Liver (tissue), 3 donors: ENCODE results near the gene ABCA12.

ENCODE experiments used
- FOXA1 ChIP-seq: IDR thresholded peaks from 2 replicates; pipeline ENCODE4 v1.6.1; 2016; ENCODE audit warnings: antibody characterized with exemption
- GABPA ChIP-seq, 2 donors: IDR thresholded peaks in 1 of 2; conservative IDR thresholded peaks in 1 of 2; 2 replicates each; pipeline ENCODE4 v1.6.1; 2016; ENCODE audit warnings: antibody characterized with exemption in 2 of 2, mild to moderate bottlenecking in 1 of 2, moderate library complexity in 1 of 2
- HNF4A ChIP-seq, 2 donors: conservative IDR thresholded peaks; 2 replicates each; pipeline ENCODE4 v1.6.1; 2016; ENCODE audit warnings: antibody characterized with exemption in 2 of 2, mild to moderate bottlenecking in 2 of 2
- JUND ChIP-seq, 2 donors: IDR thresholded peaks; 2 replicates each; pipeline ENCODE4 v1.6.1; 2016; ENCODE audit warnings: antibody characterized with exemption in 2 of 2
- RAD21 ChIP-seq, 2 donors: IDR thresholded peaks; 2 replicates each; pipeline ENCODE4 v1.6.1; 2016; ENCODE audit warnings: antibody characterized with exemption in 2 of 2, mild to moderate bottlenecking in 2 of 2
- RXRA ChIP-seq, 2 donors: IDR thresholded peaks; 2 replicates each; pipeline ENCODE4 v1.6.1; 2017 to 2018; ENCODE audit warnings: antibody characterized with exemption in 2 of 2, mild to moderate bottlenecking in 1 of 2
- SP1 ChIP-seq: IDR thresholded peaks from 2 replicates; pipeline ENCODE4 v1.6.1; 2018; ENCODE audit warnings: antibody characterized with exemption, mild to moderate bottlenecking
- TAF1 ChIP-seq: conservative IDR thresholded peaks from 2 replicates; pipeline ENCODE4 v1.6.1; 2016; ENCODE audit warnings: antibody characterized with exemption, mild to moderate bottlenecking
- YY1 ChIP-seq: IDR thresholded peaks from 2 replicates; pipeline ENCODE4 v1.6.1; 2016; ENCODE audit warnings: antibody characterized with exemption, mild to moderate bottlenecking
- TF ChIP-seq, protein P1 (sequence below): fragments of 150-350 bp; IDR thresholded peaks from 2 replicates; pipeline ENCODE4 v1.5.1; 2017; ENCODE audit warnings: improper control_type of control experiment, low read depth, low read length; ENCODE audit not compliant: missing input control
- TF ChIP-seq, protein P2 (sequence below): IDR thresholded peaks from 2 replicates; pipeline ENCODE4 v1.6.1; 2016; ENCODE audit warnings: antibody characterized with exemption, mild to moderate bottlenecking
- TF ChIP-seq, protein P3 (sequence below): IDR thresholded peaks from 2 replicates; pipeline ENCODE4 v1.6.1; 2016; ENCODE audit warnings: antibody characterized with exemption
- TF ChIP-seq, protein P4 (sequence below): IDR thresholded peaks from 2 replicates; pipeline ENCODE4 v1.6.1; 2016; ENCODE audit warnings: antibody characterized with exemption
- TF ChIP-seq, protein P5 (sequence below): IDR thresholded peaks from 2 replicates; pipeline ENCODE4 v1.6.1; 2016; ENCODE audit warnings: antibody characterized with exemption
- donor health status: healthy.
- donor health status: healthy.

DNA sequence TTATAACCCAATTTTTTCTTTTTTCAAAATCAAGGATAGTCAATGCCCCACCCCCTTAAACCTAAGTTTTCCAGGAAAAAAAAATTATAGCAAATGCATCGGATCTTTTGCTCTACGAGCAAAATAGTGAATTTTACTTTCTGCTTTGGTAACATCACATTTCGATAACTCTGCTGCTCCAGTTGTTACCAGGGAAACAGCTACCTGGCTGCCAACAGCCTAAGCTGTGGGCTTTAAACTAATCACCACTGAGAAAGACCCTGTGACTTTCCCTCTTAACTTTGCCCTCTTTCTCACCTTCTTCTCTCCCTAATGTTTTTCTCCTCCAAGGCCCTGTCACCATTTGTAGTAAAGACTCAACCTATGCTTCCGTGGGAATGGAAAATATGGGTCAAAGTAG is 145.5 kb downstream of the ABCA12 start:
- TF ChIP-seq, protein P1, sequence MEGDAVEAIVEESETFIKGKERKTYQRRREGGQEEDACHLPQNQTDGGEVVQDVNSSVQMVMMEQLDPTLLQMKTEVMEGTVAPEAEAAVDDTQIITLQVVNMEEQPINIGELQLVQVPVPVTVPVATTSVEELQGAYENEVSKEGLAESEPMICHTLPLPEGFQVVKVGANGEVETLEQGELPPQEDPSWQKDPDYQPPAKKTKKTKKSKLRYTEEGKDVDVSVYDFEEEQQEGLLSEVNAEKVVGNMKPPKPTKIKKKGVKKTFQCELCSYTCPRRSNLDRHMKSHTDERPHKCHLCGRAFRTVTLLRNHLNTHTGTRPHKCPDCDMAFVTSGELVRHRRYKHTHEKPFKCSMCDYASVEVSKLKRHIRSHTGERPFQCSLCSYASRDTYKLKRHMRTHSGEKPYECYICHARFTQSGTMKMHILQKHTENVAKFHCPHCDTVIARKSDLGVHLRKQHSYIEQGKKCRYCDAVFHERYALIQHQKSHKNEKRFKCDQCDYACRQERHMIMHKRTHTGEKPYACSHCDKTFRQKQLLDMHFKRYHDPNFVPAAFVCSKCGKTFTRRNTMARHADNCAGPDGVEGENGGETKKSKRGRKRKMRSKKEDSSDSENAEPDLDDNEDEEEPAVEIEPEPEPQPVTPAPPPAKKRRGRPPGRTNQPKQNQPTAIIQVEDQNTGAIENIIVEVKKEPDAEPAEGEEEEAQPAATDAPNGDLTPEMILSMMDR: no peak
- TF ChIP-seq JUND (IDR thresholded peaks at IDR 0.05): no peak
- TF ChIP-seq TAF1: no peak
- TF ChIP-seq, protein P2, sequence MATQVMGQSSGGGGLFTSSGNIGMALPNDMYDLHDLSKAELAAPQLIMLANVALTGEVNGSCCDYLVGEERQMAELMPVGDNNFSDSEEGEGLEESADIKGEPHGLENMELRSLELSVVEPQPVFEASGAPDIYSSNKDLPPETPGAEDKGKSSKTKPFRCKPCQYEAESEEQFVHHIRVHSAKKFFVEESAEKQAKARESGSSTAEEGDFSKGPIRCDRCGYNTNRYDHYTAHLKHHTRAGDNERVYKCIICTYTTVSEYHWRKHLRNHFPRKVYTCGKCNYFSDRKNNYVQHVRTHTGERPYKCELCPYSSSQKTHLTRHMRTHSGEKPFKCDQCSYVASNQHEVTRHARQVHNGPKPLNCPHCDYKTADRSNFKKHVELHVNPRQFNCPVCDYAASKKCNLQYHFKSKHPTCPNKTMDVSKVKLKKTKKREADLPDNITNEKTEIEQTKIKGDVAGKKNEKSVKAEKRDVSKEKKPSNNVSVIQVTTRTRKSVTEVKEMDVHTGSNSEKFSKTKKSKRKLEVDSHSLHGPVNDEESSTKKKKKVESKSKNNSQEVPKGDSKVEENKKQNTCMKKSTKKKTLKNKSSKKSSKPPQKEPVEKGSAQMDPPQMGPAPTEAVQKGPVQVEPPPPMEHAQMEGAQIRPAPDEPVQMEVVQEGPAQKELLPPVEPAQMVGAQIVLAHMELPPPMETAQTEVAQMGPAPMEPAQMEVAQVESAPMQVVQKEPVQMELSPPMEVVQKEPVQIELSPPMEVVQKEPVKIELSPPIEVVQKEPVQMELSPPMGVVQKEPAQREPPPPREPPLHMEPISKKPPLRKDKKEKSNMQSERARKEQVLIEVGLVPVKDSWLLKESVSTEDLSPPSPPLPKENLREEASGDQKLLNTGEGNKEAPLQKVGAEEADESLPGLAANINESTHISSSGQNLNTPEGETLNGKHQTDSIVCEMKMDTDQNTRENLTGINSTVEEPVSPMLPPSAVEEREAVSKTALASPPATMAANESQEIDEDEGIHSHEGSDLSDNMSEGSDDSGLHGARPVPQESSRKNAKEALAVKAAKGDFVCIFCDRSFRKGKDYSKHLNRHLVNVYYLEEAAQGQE: no peak
- TF ChIP-seq, protein P3, sequence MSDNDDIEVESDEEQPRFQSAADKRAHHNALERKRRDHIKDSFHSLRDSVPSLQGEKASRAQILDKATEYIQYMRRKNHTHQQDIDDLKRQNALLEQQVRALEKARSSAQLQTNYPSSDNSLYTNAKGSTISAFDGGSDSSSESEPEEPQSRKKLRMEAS: no peak
- TF ChIP-seq YY1: no peak
- TF ChIP-seq, protein P4, sequence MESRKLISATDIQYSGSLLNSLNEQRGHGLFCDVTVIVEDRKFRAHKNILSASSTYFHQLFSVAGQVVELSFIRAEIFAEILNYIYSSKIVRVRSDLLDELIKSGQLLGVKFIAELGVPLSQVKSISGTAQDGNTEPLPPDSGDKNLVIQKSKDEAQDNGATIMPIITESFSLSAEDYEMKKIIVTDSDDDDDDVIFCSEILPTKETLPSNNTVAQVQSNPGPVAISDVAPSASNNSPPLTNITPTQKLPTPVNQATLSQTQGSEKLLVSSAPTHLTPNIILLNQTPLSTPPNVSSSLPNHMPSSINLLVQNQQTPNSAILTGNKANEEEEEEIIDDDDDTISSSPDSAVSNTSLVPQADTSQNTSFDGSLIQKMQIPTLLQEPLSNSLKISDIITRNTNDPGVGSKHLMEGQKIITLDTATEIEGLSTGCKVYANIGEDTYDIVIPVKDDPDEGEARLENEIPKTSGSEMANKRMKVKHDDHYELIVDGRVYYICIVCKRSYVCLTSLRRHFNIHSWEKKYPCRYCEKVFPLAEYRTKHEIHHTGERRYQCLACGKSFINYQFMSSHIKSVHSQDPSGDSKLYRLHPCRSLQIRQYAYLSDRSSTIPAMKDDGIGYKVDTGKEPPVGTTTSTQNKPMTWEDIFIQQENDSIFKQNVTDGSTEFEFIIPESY: no peak
- no peak for TF ChIP-seq RXRA (IDR thresholded peaks at IDR 0.05)
- no peak for TF ChIP-seq RAD21 (IDR thresholded peaks at IDR 0.05)
- TF ChIP-seq SP1: no peak
- peak in 1 of 2 donors; percentile 12 for TF ChIP-seq HNF4A (conservative IDR thresholded peaks at IDR 0.05)
- TF ChIP-seq, protein P5, sequence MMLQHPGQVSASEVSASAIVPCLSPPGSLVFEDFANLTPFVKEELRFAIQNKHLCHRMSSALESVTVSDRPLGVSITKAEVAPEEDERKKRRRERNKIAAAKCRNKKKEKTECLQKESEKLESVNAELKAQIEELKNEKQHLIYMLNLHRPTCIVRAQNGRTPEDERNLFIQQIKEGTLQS: no peak
- TF ChIP-seq GABPA (IDR thresholded peaks at IDR 0.05 in 1 of 2, conservative IDR thresholded peaks at IDR 0.05 in 1 of 2): no peak
- no peak for TF ChIP-seq FOXA1
